K562 (cell line): ENCODE data around the gene TMEM266. TPM values are rescaled to one million over a fixed set of nuclear protein-coding genes. Genes with fewer than 3 reads are reported as not detected.

Source experiments
- ATAC-seq: fragments of 200-7000 bp; cut with Tn5 transposase; 3 replicates; pipeline ENCODE4 v1.9.1; 2020; ENCODE audit warnings: moderate library complexity
- BruUV-seq: library from RNA; stranded (reverse); fragments of 400-500 nt; replicated peaks from 2 replicates; lab custom pipeline; 2021; lab: Mats Ljungman, UMichigan
- CTCF ChIA-PET: fragments of 300-600 bp; formaldehyde crosslinking; extraction: SDS; loops from one replicate; lab custom pipeline; 2021; ENCODE audit warnings: low intra/inter-chr PET ratio; lab: Yijun Ruan, JAX
- POLR2A ChIA-PET: fragments of 300-600, 350-650 bp; sonication (Branson Sonifier 250); formaldehyde crosslinking; extraction: SDS; loops from one replicate; lab custom pipeline; 2021; ENCODE audit warnings: antibody characterized with exemption, inconsistent platforms; lab: Yijun Ruan, JAX
- DNase-seq, 4 experiments: peaks; one replicate each; pipeline versions ENCODE4 v3.0.0 to v3.0.0-alpha.2; 2011 to 2018; ENCODE audit warnings: low spot score in 3 of 4, mixed read lengths in 3 of 4; ENCODE audit errors: extremely low read depth in 1 of 4
- FAIRE-seq: peaks from 2 replicates; lab custom pipeline; 2011; peaks lifted over from hg19 to GRCh38; lab: Jason Lieb, UNC
- H2AFZ ChIP-seq: 2 replicates; pipeline ENCODE4 v1.6.0; 2011; ENCODE audit warnings: low read depth, low read length, control low read depth, inconsistent platforms
- H3K27ac ChIP-seq: fragments of 200-600 bp; 3 replicates; pipeline ENCODE4 v1.8.0; 2011; ENCODE audit warnings: low read depth, mild to moderate bottlenecking, control low read depth, inconsistent platforms, low read length, moderate library complexity, mixed read lengths; ENCODE audit errors: extremely low read depth
- H3K27me3 ChIP-seq, 2 experiments: fragments of 300-600 bp in 1 of 2; 2 replicates in 1 of 2; 3 replicates in 1 of 2; pipeline versions ENCODE4 v1.6.0 to v1.8.0; 2011; ENCODE audit warnings: inconsistent platforms in 2 of 2, low read length in 2 of 2, mild to moderate bottlenecking in 1 of 2, mixed read lengths in 1 of 2, moderate library complexity in 1 of 2; ENCODE audit not compliant: control insufficient read depth in 2 of 2, insufficient read depth in 2 of 2
- H3K36me3 ChIP-seq: fragments of 300-600 bp; 3 replicates; pipeline ENCODE4 v1.8.0; 2011; ENCODE audit warnings: mild to moderate bottlenecking, low read length, inconsistent platforms; ENCODE audit not compliant: control insufficient read depth, insufficient read depth
- H3K4me1 ChIP-seq, 2 experiments: fragments of 200-600 bp in 1 of 2; replicated peaks in 1 of 2; 2 replicates in 1 of 2; 3 replicates in 1 of 2; pipeline versions ENCODE4 v1.5.1 to v1.8.0; 2011; ENCODE audit warnings: inconsistent platforms in 2 of 2, low read length in 2 of 2, mild to moderate bottlenecking in 1 of 2, mixed read lengths in 1 of 2, moderate library complexity in 1 of 2; ENCODE audit not compliant: control insufficient read depth in 2 of 2, insufficient read depth in 2 of 2
- H3K4me2 ChIP-seq: 2 replicates; pipeline ENCODE4 v1.6.1; 2011; ENCODE audit warnings: low read length, control low read depth, inconsistent platforms, mixed read lengths; ENCODE audit not compliant: insufficient read depth
- H3K4me3 ChIP-seq: fragments of 200-600 bp; sonication (generic), shearing (Covaris generic); 2 replicates; pipeline ENCODE4 v1.5.1; 2016; ENCODE audit warnings: control low read depth, inconsistent platforms
- H3K79me2 ChIP-seq: fragments of 200-600 bp; 3 replicates; pipeline ENCODE4 v1.8.0; 2011; ENCODE audit warnings: low read length, inconsistent platforms; ENCODE audit not compliant: control insufficient read depth, insufficient read depth
- H3K9ac ChIP-seq, 2 experiments: 2 replicates each; pipeline versions ENCODE4 v1.6.0 to v1.6.1; 2011; ENCODE audit warnings: low read depth in 2 of 2, low read length in 2 of 2, control low read depth in 1 of 2, inconsistent platforms in 1 of 2, mild to moderate bottlenecking in 1 of 2, mixed read lengths in 1 of 2; ENCODE audit not compliant: insufficient read depth in 1 of 2
- H3K9me1 ChIP-seq: one replicate; pipeline ENCODE4 v1.6.0; 2011; ENCODE audit warnings: inconsistent platforms, mild to moderate bottlenecking, low read length, moderate library complexity; ENCODE audit not compliant: control insufficient read depth, insufficient read depth
- H3K9me3 ChIP-seq: replicated peaks from 2 replicates; pipeline ENCODE4 v1.5.1; 2011; ENCODE audit warnings: low read depth, low read length, inconsistent platforms; ENCODE audit not compliant: control insufficient read depth, insufficient read depth
- H4K20me1 ChIP-seq: replicated peaks from 2 replicates; pipeline ENCODE4 v1.6.1; 2011; ENCODE audit warnings: low read length, inconsistent platforms, mixed read lengths; ENCODE audit not compliant: control insufficient read depth, insufficient read depth
- CHD4 ChIP-seq: fragments of 200-600 bp; sonication (generic); IDR thresholded peaks from 3 replicates; pipeline ENCODE4 v1.6.1; 2012; ENCODE audit warnings: low read depth, mild to moderate bottlenecking, mixed read lengths, low read length, inconsistent platforms; ENCODE audit not compliant: insufficient read depth, insufficient replicate concordance, poor library complexity, severe bottlenecking
- CREB1 ChIP-seq, 2 experiments: sonication (generic) in 1 of 2; formaldehyde crosslinking in 1 of 2; IDR thresholded peaks; 2 replicates each; pipeline versions ENCODE4 v1.6.1 to v1.8.0; 2012 to 2022; ENCODE audit warnings: inconsistent platforms in 1 of 2, mild to moderate bottlenecking in 1 of 2, missing genetic modification reagents in 1 of 2, moderate library complexity in 1 of 2
- CTBP1 ChIP-seq: fragments of 450-650 bp; IDR thresholded peaks from 2 replicates; pipeline ENCODE4 v1.6.1; 2016; ENCODE audit warnings: borderline replicate concordance
- HOMEZ ChIP-seq: fragments of 250-450 bp; sonication (Bioruptor Pico); IDR thresholded peaks from 2 replicates; pipeline ENCODE4 v1.4.0; 2020; ENCODE audit warnings: mild to moderate bottlenecking, moderate library complexity
- MCM7 ChIP-seq, 2 experiments: fragments of 450-650 bp; IDR thresholded peaks; 2 replicates each; pipeline ENCODE4 v1.6.1; 2016 to 2018
- POLR2B ChIP-seq: fragments of 450-650 bp; IDR thresholded peaks from 2 replicates; pipeline ENCODE4 v1.6.1; 2018; ENCODE audit warnings: low read depth; ENCODE audit not compliant: partially characterized antibody
- POLR3G ChIP-seq: IDR thresholded peaks from 2 replicates; pipeline ENCODE4 v1.6.1; 2011; ENCODE audit not compliant: insufficient read length, insufficient replicate concordance; ENCODE audit errors: extremely low read depth
- ZNF311 ChIP-seq: fragments of 250-450 bp; sonication (Bioruptor Pico); IDR thresholded peaks from 2 replicates; pipeline ENCODE4 v1.4.0; 2020; ENCODE audit warnings: mild to moderate bottlenecking, moderate library complexity
- WGBS: fragments of 100-300 bp; shearing (Covaris generic); methylation state at CpG from one replicate; pipeline ENCODE4 v1.1.6; 2016; ENCODE audit warnings: low coverage, mixed read lengths; ENCODE audit not compliant: insufficient coverage; ENCODE audit errors: missing lambda C conversion rate; 5-methylcytosine and 5-hydroxymethylcytosine counted together
- in situ Hi-C: fragments of 300-500 bp; cut with MboI; formaldehyde crosslinking; loops from 4 replicates; pipeline ENCODE4 v1.15.0; 2018; ENCODE audit warnings: inconsistent platforms, mixed read lengths
- intact Hi-C: fragments of 100-400 bp; cut with micrococcal nuclease; formaldehyde crosslinking; loops from 2 replicates; pipeline ENCODE4 v1.14.2; 2022
- polyA plus RNA-seq, 8 experiments: library from polyadenylated mRNA; depleted of rRNA in 4 of 8; stranded (reverse) in 5 of 8; unstranded in 3 of 8; fragments of >200 nt; fragmentation: Nextera tagmentation in 2 of 8; fragmentation: Illumina TruSeq in 1 of 8; extraction: Ambion mirVana in 2 of 8; extraction: Trizol in 1 of 8; gene quantifications; 2 replicates each; pipeline versions ENCODE4 v1.2.1 to v1.2.3, GENCODE V29; 2011 to 2014; ENCODE audit warnings: inconsistent platforms in 1 of 8, missing spikeins in 1 of 8
- total RNA-seq, 7 experiments: library from RNA; depleted of rRNA in 6 of 7; stranded (reverse); fragments of >200 nt in 6 of 7; fragmentation: Illumina TruSeq in 2 of 7; extraction: Trizol in 2 of 7; gene quantifications; 2 replicates each; pipeline versions ENCODE4 v1.2.1 to v1.2.3, GENCODE V29; 2011 to 2021; ENCODE audit warnings: low replicate concordance in 1 of 7
- TF ChIP-seq, protein P1 (sequence below): fragments of 450-650 bp; IDR thresholded peaks from 2 replicates; pipeline ENCODE4 v1.6.1; 2016; ENCODE audit warnings: mild to moderate bottlenecking

The TMEM266 gene
- total and polyA plus RNA-seq, 9 of the 15 experiments (the other 6 are each of a cell fraction or from before 2014, with no cell fraction given): not detected

DNA sequence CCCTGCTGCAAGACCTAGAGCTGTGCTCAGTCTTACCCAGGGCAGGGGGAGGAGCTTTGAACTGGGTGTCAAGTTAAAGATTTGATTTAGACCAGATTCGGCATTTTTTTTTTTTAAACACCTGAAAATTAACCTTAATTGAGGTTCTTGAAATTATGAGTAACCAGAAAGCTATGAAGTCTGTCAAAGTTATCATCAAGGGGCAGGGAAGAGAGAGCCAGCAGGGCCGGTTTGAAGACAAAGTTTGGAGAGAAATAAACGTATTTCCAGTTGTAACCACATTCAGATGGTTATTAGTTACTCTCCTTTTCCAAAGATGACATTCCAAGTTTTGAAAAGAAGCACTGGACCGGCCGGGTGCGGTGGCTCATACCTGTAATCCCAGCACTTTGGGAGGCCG lies 12.0 kb downstream of the TMEM266 start (continued):
- TF ChIP-seq CTBP1 (no peak), CREB1 (IDR thresholded peaks at IDR 0.05) (no peak), CREB1 (CRISPR knock-in tag; IDR thresholded peaks at IDR 0.05) (no peak), POLR2B (no peak), ZNF311 (CRISPR knock-in tag) (no peak), HOMEZ (CRISPR knock-in tag) (no peak)

- Histone ChIP-seq H3K36me3 (no peaks in the 10 kb centered on the region), H3K27me3 (peaks cover 8 to 23% of the 10 kb centered on the region in 2 experiments; a peak in 4 of 5 replicates), H3K27ac (no peak overlapping the region), H3K9ac (no peak overlapping the region), H2AFZ (no peak overlapping the region), H4K20me1 (no peaks in the 10 kb centered on the region), H3K9me1 (no peaks in the 10 kb centered on the region), H3K4me2 (no peak overlapping the region), H3K9me3 (no peaks in the 10 kb centered on the region; the same call in 1 of the 2 replicates), H3K79me2 (no peaks in the 10 kb centered on the region), H3K4me3 (no peak overlapping the region), H3K4me1 (no peaks in the 10 kb centered on the region)
- ATAC-seq (no peak), FAIRE-seq (no peak), DNase-seq (no peak)
- intact Hi-C loops: no loop called here
- no TSS peak for BruUV-seq
- WGBS: 0% methylated on average over 2 of the region's 2 CpGs
- in situ Hi-C loops: no loop called here
- POLR2A ChIA-PET: no interaction called here
- no peak for TF ChIP-seq CHD4
- TF ChIP-seq POLR3G: no peak
- no peak for TF ChIP-seq MCM7 (IDR thresholded peaks at IDR 0.05)
- TF ChIP-seq, protein P1, sequence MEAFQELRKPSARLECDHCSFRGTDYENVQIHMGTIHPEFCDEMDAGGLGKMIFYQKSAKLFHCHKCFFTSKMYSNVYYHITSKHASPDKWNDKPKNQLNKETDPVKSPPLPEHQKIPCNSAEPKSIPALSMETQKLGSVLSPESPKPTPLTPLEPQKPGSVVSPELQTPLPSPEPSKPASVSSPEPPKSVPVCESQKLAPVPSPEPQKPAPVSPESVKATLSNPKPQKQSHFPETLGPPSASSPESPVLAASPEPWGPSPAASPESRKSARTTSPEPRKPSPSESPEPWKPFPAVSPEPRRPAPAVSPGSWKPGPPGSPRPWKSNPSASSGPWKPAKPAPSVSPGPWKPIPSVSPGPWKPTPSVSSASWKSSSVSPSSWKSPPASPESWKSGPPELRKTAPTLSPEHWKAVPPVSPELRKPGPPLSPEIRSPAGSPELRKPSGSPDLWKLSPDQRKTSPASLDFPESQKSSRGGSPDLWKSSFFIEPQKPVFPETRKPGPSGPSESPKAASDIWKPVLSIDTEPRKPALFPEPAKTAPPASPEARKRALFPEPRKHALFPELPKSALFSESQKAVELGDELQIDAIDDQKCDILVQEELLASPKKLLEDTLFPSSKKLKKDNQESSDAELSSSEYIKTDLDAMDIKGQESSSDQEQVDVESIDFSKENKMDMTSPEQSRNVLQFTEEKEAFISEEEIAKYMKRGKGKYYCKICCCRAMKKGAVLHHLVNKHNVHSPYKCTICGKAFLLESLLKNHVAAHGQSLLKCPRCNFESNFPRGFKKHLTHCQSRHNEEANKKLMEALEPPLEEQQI: no peak
- no peak for TF ChIP-seq HOMEZ (CRISPR knock-in tag)
- CTCF ChIA-PET: no interaction called here
Measured at GRCh38 chr15:76073554-76073953, 13.8 kb downstream of the TMEM266 start.
